Upper lobe of left lung (tissue), 4 donors: ENCODE data around the gene FCMR.

Source experiments
- CTCF ChIP-seq, 6 experiments: fragments of 450-650 bp in 4 of 6; fragments of 200-600 bp in 2 of 6; sonication (generic) in 2 of 6; IDR thresholded peaks; one replicate each; pipeline ENCODE4 v1.5.1; 2016 to 2019; ENCODE audit warnings: antibody characterized with exemption in 6 of 6
- POLR2AphosphoS5 ChIP-seq, 2 donors: sonication (generic); formaldehyde crosslinking; IDR thresholded peaks; one replicate each; pipeline ENCODE4 v1.5.1; 2017; ENCODE audit warnings: antibody characterized with exemption in 2 of 2

DNA sequence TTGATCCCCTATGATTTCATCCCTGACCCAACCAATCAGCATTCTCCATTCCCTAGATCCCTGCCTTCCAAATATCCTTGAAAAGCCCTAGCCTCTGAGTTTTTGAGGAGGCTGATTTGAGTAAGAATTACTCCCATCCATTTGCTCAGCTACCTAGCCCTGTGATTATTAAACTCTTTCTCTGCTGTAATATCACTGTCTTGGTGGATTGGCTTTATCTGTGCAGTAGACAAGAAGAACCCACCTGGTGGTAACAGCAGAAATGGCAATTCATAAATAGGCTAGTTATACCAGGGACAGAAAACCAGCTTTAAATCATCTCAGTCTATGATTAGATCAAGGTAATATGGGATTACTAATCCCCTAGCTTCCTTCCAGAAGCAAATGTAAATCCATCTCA lies 43.3 kb downstream of the FCMR start:
- TF ChIP-seq POLR2AphosphoS5 (IDR thresholded peaks at IDR 0.05): no peak
- TF ChIP-seq CTCF (IDR thresholded peaks at IDR 0.05): no peak
